SK-N-SH treated with all-trans-retinoic acid at 6 μM for 48 hours (cell line): ENCODE results near the gene CRISP3.

Experiments
- BACH2 ChIP-seq: fragments of 250-450 bp; sonication (Bioruptor Pico); IDR thresholded peaks from 2 replicates; pipeline ENCODE4 v1.9.0; 2021; ENCODE audit warnings: mild to moderate bottlenecking, borderline replicate concordance
- RARB ChIP-seq: fragments of 250-450 bp; sonication (Bioruptor Pico); IDR thresholded peaks from 2 replicates; pipeline ENCODE4 v1.8.0; 2021; ENCODE audit warnings: mild to moderate bottlenecking, moderate library complexity
- ZC3H10 ChIP-seq: fragments of 250-450 bp; sonication (Bioruptor Pico); IDR thresholded peaks from 2 replicates; pipeline ENCODE4 v1.5.1; 2021; ENCODE audit warnings: mild to moderate bottlenecking, moderate library complexity
- ZFP30 ChIP-seq: fragments of 450-650 bp; formaldehyde crosslinking; IDR thresholded peaks from 2 replicates; pipeline ENCODE4 v1.5.0; 2022; ENCODE audit warnings: mild to moderate bottlenecking, moderate library complexity
- TF ChIP-seq, protein P1 (sequence below): fragments of 250-450 bp; sonication (Bioruptor Pico); IDR thresholded peaks from 2 replicates; pipeline ENCODE4 v1.8.0; 2020; ENCODE audit warnings: mild to moderate bottlenecking, moderate library complexity, borderline replicate concordance
- TF ChIP-seq, protein P2 (sequence below): fragments of 250-450 bp; sonication (Bioruptor Pico); IDR thresholded peaks from 2 replicates; pipeline ENCODE4 v1.5.1; 2021; ENCODE audit warnings: mild to moderate bottlenecking, moderate library complexity

DNA sequence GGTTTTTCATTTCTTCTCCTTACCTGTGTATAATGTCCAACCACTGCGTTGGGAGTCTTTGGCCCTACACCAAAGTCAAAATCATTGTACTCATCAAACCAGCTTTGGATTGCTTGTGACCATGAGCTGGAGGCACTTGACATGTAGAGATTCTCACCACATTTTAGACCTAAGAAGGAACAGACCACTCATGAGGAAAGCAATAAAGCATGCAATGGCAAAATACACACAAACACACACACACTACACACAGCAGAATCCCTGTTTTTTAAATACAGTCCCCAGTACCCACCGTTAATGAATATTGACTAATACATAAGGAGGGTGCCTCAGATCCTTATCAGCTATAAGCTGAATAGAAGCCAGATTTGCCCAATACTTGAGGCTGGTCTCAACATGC, 10.5 kb downstream of the CRISP3 start:
- TF ChIP-seq, protein P1, sequence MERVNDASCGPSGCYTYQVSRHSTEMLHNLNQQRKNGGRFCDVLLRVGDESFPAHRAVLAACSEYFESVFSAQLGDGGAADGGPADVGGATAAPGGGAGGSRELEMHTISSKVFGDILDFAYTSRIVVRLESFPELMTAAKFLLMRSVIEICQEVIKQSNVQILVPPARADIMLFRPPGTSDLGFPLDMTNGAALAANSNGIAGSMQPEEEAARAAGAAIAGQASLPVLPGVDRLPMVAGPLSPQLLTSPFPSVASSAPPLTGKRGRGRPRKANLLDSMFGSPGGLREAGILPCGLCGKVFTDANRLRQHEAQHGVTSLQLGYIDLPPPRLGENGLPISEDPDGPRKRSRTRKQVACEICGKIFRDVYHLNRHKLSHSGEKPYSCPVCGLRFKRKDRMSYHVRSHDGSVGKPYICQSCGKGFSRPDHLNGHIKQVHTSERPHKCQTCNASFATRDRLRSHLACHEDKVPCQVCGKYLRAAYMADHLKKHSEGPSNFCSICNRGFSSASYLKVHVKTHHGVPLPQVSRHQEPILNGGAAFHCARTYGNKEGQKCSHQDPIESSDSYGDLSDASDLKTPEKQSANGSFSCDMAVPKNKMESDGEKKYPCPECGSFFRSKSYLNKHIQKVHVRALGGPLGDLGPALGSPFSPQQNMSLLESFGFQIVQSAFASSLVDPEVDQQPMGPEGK (CRISPR knock-in tag): no peak
- TF ChIP-seq, protein P2, sequence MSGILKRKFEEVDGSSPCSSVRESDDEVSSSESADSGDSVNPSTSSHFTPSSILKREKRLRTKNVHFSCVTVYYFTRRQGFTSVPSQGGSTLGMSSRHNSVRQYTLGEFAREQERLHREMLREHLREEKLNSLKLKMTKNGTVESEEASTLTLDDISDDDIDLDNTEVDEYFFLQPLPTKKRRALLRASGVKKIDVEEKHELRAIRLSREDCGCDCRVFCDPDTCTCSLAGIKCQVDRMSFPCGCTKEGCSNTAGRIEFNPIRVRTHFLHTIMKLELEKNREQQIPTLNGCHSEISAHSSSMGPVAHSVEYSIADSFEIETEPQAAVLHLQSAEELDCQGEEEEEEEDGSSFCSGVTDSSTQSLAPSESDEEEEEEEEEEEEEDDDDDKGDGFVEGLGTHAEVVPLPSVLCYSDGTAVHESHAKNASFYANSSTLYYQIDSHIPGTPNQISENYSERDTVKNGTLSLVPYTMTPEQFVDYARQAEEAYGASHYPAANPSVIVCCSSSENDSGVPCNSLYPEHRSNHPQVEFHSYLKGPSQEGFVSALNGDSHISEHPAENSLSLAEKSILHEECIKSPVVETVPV (CRISPR knock-in tag): no peak
- TF ChIP-seq BACH2 (CRISPR knock-in tag) (no peak), ZC3H10 (no peak), RARB (no peak), ZFP30 (CRISPR knock-in tag) (no peak)
